ENCODE data around the gene METTL15.

Gene METTL15

GRCh38 chr11:28090052-28090749 is 18.0 kb upstream of the METTL15 start:
- H2AFZ ChIP-seq (ENCODE audit: low read depth, low read length), result no peak overlapping the region
- H3K27ac ChIP-seq (ENCODE audit: low read length), result no peak overlapping the region
- no peaks in the 10 kb centered on the region for H3K27me3 ChIP-seq (ENCODE audit: low read depth, low read length)
- no peak overlapping the region for H3K9ac ChIP-seq (ENCODE audit: low read length)
- H3K79me2 ChIP-seq (ENCODE audit: low read length), result peaks cover 3% of the 10 kb centered on the region; the same call in 1 of the 2 replicates
- no peaks in the 10 kb centered on the region for H4K20me1 ChIP-seq (ENCODE audit: insufficient read depth, low read length)
- H3K9me3 ChIP-seq (ENCODE audit: insufficient read depth, low read length), result no peaks in the 10 kb centered on the region
- H3K4me3 ChIP-seq (ENCODE audit: low read length), result no peak overlapping the region
- H3K4me2 ChIP-seq (ENCODE audit: low read length), result no peak overlapping the region
- peaks cover 13% of the 10 kb centered on the region for H3K36me3 ChIP-seq (replicated peaks; ENCODE audit: low read depth, low read length)
- H3K4me1 ChIP-seq (ENCODE audit: low read length), result no peaks in the 10 kb centered on the region
- TF ChIP-seq CTCF (IDR thresholded peaks at IDR 0.05; ENCODE audit: low read depth, low read length) (no peak), EZH2phosphoT487 (IDR thresholded peaks at IDR 0.05; ENCODE audit: low read depth) (no peak)

- Histone ChIP-seq H3K79me2 (ENCODE audit: low read length) (peaks cover 9% of the 10 kb centered on the region; the same call in 1 of the 2 replicates), H3K36me3 (replicated peaks; ENCODE audit: low read depth, low read length) (peaks cover 25% of the 10 kb centered on the region), H3K4me3 (ENCODE audit: low read length) (no peak overlapping the region)
Measured at GRCh38 chr11:28092786-28093185, 15.4 kb upstream of the METTL15 start.

GRCh38 chr11:28098257-28098656 is 9.9 kb upstream of the METTL15 start:
- H3K4me3 ChIP-seq (ENCODE audit: low read length), result no peak overlapping the region

More at GRCh38 chr11:28092786-28093185, 15.4 kb upstream of the METTL15 start:
- TF ChIP-seq EZH2phosphoT487 (IDR thresholded peaks at IDR 0.05; ENCODE audit: low read depth), result no peak
- TF ChIP-seq CTCF (IDR thresholded peaks at IDR 0.05; ENCODE audit: low read depth, low read length), result no peak
- Histone ChIP-seq H3K4me1 (ENCODE audit: low read length) (no peaks in the 10 kb centered on the region), H3K9ac (ENCODE audit: low read length) (no peak overlapping the region), H3K9me3 (ENCODE audit: insufficient read depth, low read length) (no peaks in the 10 kb centered on the region), H3K4me2 (ENCODE audit: low read length) (no peak overlapping the region), H2AFZ (ENCODE audit: low read depth, low read length) (no peak overlapping the region), H3K27me3 (ENCODE audit: low read depth, low read length) (no peaks in the 10 kb centered on the region), H4K20me1 (ENCODE audit: insufficient read depth, low read length) (no peaks in the 10 kb centered on the region), H3K27ac (ENCODE audit: low read length) (no peak overlapping the region)

More at GRCh38 chr11:28098257-28098656, 9.9 kb upstream of the METTL15 start:
- H3K79me2 ChIP-seq (ENCODE audit: low read length), result peaks cover 58% of the 10 kb centered on the region
- no peak overlapping the region for H3K27ac ChIP-seq (ENCODE audit: low read length)
- TF ChIP-seq CTCF (IDR thresholded peaks at IDR 0.05; ENCODE audit: low read depth, low read length) (no peak), EZH2phosphoT487 (IDR thresholded peaks at IDR 0.05; ENCODE audit: low read depth) (no peak)
- no peaks in the 10 kb centered on the region for H3K27me3 ChIP-seq (ENCODE audit: low read depth, low read length)
- no peak overlapping the region for H2AFZ ChIP-seq (ENCODE audit: low read depth, low read length)
- no peaks in the 10 kb centered on the region for H3K9me3 ChIP-seq (ENCODE audit: insufficient read depth, low read length)
- peaks cover 8% of the 10 kb centered on the region; the same call in 1 of the 2 replicates for H4K20me1 ChIP-seq (ENCODE audit: insufficient read depth, low read length)
- no peak overlapping the region for H3K4me2 ChIP-seq (ENCODE audit: low read length)
- no peaks in the 10 kb centered on the region for H3K4me1 ChIP-seq (ENCODE audit: low read length)
- peaks cover 24% of the 10 kb centered on the region for H3K36me3 ChIP-seq (replicated peaks; ENCODE audit: low read depth, low read length)
- no peak overlapping the region for H3K9ac ChIP-seq (ENCODE audit: low read length)
